Measurements from ENCODE around the gene YY1.
"Not testable (repeated sequence)": the region's sequence is repeated elsewhere in the genome, so short reads cannot be mapped to it uniquely, and the experiment has no call there.

- not testable (repeated sequence) for TF ChIP-seq CTCF (conservative IDR thresholded peaks at IDR 0.05 in 1 of 2, IDR thresholded peaks at IDR 0.05 in 1 of 2; ENCODE audit: low read depth in 1 of 2, low read length in 2 of 2); EZH2 (IDR thresholded peaks at IDR 0.05; ENCODE audit: low read length, missing control alignments)
Measured at GRCh38 chr14:100312110-100312876, 73.3 kb downstream of the YY1 start.
